DLD1 (cell line): ENCODE measurements around the gene ANKRD6.

Experiments used
- in situ Hi-C: cut with HindIII; loops from 2 replicates; pipeline ENCODE4 v1.10.0; 2017; ENCODE audit warnings: low sequenced_read_pairs

Gene ANKRD6

DNA sequence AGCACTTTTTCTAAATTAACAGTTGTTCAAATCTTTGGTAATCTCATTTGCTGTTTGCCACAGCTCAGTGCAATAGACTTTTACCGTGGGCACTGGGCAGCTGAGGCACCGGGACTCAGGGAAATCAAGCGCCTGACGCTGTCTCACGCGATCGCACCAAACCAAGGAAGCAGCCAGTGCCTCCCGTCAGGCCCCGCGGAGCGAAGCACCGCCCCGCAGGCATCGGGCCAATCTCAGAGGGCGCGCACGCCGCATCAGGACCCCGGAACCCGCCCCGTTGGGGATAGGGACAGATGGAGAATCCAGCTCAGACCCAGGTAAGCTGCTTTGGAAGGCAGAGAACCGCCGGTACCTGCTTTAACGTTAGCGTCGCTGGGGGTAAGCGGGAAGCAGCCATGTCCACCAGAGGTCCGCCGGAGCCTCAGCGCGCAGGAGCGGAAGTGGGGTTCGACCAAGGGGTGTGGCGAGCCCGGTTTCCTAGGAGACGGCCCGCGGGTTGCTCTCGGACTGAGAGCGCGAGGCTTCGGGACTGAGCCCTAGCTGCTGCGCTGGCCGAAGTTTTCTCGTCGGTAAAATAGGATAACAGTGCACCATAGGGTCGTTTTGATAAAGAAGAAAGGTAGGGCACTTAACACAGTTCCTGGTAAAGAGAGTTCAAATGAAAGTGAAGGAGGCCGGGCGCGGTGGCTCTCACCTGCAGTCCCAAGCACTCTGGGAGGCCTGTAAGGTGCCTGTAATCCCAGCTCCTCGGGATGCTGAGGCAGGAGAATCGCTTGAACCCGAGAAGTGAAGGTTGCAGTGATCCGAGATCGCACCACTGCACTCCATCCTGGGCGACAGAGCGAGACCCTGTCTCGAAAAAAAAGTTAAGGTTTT, 205.6 kb downstream of the ANKRD6 start, which contains the start of gene LYRM2:
Gene LYRM2 (minus strand): TSS at position 428 of the 876 bp plus-strand sequence. CDS start 31 bp downstream, at position 397.
- in situ Hi-C loops = no loop called here

DNA sequence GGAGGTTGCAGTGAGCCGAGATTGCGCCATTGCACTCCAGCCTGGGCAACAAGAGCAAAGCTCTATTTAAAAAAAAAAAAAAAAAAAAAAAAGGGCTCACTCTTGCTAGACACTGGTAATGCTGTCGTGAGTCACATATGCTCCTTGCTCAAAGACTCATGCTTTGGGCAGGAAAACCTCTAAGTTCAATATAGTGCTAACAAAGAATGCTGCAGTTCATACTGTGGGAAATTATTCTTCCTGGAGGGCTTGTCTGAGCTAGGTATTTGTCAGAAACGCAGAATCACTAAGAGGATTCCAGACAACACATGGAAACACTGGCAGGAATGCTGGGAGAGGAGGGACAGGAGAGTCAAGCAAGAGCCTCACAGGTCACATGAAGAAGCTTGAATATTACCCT, 207.9 kb downstream of the ANKRD6 start:
- in situ Hi-C loops = loop anchor here (10.0 kb wide), 1 partner anchor 126 kb away; no protein-coding TSS in a partner anchor

DNA sequence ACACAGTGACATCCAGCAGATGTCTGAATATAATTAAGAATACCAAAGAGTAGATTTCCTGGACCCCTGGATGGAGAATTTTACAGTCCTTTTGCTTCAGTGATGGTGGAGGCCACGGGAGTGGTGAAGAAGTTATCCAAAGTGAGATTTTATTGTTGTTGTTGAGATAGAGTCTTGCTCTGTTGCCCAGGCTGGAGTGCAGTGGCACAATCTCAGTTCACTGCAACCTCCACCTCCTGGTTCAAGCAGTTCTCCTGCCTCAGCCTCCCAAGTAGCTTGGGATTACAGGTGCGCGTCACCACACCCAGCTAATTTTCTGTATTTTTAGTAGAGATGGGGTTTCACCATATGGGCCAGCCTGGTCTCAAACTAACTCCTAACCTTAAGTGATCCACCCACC, 208.6 kb downstream of the ANKRD6 start:
- in situ Hi-C loops = loop anchor here (10.0 kb wide), 1 partner anchor 127 kb away; no protein-coding TSS in a partner anchor

DNA sequence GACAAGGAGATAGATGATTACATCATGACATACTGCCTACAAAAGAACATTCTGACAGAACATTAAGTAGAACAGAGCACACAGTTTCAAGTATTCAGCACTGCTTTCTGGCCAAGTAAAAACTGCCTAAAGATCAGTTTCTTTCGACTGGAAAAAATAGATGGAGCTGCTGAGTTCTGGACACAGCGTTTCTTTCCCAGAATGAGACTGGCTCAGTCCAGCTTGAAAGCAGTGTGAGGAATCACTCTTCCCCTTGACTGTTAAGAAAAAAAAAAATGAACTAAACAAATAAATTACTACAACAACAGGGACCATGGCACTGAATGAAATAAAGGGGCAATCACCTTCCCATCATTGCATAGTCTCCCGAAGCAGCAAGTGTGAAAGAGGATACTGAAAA, 210.0 kb downstream of the ANKRD6 start:
- in situ Hi-C loops = loop anchor here (10.0 kb wide), 1 partner anchor 128 kb away; no protein-coding TSS in a partner anchor

DNA sequence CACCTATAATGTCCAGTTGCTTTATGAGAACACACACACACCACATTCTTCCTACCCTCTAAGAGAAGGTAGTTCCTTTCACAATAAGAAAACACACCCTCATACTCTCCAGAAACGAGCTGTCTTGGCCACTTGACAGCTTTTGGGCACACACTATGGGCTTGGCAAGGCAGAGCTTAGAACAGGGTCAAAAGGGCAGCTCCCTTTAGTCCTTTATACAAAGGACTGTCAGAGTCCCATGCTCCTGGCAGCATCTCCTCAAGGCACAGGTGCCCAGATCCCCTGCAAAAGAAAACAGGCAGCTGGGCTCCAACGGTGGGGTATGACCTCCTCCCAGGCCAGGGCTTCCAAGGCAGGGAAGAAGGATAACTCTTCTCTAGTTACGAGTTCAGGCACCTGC, 210.5 kb downstream of the ANKRD6 start:
- in situ Hi-C loops = loop anchor here (10.0 kb wide), 1 partner anchor 129 kb away; no protein-coding TSS in a partner anchor

DNA sequence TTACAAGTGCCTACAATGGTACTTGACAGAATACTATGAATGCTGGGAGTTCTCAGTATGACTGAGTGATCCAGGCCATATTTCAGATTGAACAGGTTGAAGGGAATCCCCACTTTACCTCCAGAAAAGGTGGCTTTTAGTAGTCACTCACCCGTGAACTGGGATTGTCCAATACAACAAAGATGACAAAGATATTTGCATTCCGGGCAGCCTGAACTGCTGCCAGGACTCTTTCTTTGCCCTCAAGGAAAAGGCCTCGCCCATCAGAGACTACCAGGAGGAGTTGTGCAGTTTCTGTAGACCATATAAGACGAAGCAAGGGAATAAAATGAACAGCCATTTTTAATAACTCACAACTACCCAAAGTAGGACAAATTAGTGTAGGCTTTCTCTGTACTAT, 211.9 kb downstream of the ANKRD6 start:
- in situ Hi-C loops = loop anchor here (10.0 kb wide), 1 partner anchor 130 kb away; no protein-coding TSS in a partner anchor

DNA sequence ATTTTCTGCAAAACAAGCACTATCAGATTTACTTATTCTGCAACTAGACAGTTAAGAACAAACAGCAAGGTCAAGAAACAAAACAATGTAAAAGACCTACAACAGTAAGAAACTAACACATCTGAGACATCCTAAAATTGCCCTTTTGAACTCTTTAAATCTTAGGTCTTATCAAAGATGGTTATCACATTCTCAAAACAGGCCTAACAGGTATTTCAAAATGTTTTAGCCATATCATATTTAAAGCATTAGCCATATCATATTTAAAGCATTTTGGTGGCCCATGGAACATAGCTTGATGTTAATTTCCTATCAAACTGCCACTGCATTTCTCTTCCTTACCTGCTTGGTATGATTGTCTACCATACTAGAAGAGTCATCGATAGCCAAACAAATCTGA, 216.7 kb downstream of the ANKRD6 start:
- in situ Hi-C loops = loop anchor here (10.0 kb wide), 1 partner anchor 135 kb away; no protein-coding TSS in a partner anchor

DNA sequence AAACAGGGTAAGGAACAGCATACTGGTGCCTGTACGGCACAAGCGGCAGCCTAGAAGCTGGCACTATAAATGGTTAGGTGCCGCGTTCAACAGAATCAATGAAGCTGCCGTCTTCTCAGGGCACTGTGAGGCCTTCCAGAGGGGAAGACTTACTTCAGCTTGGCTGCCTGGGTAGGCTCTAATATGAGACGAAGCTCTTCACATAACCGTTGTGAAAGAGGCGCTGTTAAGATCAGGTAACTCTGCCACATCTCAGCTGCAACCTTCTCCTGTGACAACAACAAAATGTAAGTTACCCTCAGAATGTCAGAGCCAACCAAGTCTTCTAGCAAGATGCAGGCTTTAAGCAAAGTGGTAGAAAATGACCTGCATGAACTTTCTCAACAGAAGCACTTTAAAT, 217.6 kb downstream of the ANKRD6 start:
- in situ Hi-C loops = no loop called here

DNA sequence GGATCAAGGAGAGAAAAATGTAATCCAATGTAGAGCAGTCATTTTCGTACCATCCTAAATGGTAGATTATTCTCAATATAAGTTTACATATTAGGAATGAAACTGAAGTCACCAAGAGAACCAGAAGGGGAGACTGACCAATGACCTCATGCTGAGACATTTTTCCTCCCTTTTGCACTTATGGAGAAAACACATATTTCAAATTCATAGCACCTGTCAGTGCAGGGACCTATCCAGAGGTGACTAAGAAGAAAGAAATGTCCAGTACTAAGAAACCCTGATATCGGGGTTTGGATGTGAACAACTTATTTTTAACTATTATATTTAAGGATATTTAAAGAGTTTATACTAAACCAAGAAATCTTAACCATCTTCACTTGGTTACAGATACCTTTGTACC, 222.2 kb downstream of the ANKRD6 start:
- in situ Hi-C loops = no loop called here

DNA sequence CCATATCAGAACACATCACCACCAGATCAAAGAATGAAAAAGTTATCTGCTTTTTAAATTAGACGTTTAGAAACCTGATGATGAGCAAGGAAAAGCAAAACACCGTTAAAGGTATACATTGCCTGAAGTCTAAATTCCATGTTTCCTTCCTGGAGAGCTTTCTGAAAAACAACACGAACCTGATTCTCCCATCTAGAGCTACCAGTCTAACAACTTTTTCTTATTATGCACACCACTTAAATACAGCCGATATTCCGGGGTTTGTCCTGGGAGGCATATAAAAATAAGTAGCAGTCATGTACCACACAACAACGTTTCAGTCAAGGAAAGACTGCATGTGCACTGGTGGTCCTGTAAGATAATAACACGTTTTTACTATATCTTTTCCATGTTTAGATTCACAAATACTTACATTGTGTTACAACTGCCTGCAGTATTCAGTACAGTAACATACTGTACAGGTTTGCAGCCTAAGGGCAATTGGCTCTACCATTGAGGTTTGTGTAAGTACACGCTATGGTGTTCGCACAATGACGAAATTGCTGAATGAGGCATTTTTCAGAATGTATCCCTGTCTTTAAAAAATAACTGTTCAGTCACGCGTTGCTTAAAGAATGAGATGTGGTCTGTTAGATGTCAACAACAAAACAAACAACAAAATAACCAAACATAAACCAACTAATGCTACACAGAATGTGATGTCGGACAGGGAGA, 224.7 kb downstream of the ANKRD6 start:
- in situ Hi-C loops = no loop called here

DNA sequence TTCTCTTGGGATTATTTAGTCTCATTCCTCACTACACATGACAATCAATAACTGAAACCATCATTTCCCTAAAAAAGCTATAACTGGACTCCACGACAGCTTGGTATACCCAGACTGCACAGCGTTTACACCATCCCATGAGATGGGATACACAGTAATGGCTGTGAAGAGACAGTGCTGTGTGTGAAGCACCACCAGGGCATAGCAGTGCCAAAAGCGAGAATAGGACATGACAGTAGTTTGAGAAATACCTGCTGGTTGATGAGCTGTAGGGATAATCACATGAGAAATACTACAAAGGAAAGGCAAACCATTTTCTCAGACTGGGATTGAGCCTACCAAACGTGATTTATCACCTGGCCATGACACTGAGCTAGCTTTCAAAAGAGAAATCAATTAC, 228.0 kb downstream of the ANKRD6 start:
- in situ Hi-C loops = no loop called here

DNA sequence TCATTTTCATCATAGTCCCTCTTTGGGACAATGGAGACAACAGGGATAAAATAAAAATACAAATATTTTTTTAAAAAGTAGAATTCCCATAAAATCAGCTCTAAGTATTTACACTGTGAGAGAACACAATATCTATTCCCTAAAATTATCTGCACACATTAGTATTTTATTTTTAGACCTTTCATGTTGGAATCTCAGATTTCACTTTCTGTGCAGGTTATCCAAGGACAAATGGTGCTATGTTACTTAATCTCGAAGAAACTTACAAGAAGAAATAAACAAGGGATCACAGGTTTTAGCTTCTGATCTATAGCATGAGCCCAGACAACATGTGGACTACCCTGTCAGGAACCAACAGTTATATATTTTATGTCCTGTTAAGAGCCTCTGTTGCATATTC, 228.6 kb downstream of the ANKRD6 start:
- in situ Hi-C loops = no loop called here

DNA sequence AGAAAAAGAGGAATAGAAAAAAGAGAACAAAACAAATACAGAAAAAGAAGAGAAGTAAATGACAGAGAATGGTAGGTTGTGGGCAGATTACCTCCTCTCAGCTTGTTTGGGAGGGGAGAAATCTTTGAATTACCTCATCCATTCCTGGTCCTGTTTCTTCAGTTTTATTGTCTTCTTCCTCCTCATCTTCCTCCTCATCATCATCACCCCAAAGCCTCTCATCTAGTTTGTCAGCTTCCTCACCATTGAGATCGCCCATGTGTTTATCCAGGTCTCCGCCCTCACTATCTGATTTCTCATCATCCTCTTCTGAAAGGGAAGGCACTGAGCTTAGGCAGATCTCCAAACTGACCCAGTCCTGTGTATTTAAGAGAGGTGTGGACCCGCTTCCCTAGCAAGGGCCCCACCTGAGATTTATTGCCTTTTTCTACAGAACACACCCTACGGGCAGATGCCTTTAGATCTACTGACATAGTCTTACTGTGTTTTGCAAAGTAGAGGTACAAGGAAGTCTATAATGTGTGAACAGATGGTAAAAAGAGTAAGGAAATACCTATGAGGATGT, 229.8 kb downstream of the ANKRD6 start:
- in situ Hi-C loops = no loop called here

DNA sequence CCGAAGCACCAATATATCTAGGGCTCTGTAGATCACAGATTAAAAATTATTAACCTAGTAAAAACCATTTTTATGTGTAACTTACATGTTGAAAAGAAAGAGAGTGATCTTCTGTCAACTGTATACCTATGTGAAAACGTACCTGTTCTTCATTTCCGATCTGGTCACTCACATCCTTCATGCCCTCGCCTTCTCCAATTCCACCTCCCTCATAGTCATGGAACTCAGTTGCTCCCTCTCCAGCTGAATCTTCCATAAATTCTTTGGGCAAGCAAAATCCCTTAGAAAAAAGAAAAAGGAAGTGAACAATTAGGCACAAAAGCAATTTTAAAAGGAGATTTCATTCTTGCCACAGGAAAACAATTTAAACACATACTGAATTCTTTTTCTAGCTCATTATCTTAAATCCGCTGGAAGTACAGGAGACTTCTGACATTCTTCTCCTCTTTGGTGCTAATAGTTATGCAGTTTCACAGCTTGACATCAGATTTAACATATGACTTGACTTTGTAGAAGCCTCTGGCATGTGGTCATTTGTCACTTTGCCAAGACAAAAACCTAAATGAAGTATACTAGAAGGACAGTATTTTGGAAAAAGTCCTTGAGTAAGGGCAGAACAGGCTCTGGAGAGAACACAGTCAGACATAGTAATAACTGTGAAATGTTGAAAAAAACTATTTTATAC, 235.1 kb downstream of the ANKRD6 start:
- in situ Hi-C loops = no loop called here

DNA sequence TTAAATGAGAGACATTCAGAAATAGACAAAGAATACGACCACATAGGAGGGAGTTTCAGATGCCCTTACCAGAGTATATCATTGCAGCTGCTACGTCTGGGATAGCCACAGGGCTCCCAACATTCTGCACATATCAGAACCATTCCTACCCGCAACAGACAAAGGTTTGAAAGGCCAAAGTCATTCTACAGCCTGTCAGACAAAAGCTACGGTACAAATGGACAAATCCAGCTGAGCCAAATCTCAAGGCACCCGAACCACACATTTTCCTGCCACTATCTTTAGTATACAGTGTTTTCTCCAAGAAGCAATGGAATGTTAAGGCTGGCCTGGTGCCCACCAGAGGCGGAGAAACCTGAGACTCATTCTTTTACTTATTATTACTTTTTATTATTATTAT, 236.1 kb downstream of the ANKRD6 start:
- in situ Hi-C loops = no loop called here

DNA sequence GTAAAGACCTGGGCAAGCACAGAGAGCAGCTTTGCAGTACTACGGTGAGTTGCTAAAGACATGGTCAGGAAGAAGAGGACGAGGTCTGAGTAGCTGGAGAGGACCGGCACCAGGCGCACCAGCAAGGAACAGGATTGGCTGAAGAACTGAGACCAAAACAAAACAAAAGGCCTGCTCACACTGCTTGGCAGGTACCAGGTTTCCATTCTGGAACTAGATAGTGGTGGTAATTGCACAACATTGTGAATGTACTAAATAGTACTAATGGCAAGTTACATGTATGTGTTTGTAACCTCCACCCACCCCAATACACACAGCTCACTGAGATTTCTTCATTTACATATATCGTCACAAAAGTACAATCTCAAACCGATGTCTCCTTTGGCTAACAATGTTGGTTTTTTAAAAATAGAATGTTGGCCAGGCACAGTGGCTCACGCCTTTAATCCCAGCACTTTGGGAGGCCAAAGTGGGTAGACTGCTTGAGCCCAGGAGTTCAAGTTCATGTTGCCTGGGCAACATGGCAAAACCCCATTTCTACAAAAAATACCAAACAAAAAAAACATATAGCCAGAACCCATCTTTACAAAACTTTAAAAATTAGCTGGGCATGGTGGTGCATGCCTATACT, 238.1 kb downstream of the ANKRD6 start:
- in situ Hi-C loops = no loop called here

DNA sequence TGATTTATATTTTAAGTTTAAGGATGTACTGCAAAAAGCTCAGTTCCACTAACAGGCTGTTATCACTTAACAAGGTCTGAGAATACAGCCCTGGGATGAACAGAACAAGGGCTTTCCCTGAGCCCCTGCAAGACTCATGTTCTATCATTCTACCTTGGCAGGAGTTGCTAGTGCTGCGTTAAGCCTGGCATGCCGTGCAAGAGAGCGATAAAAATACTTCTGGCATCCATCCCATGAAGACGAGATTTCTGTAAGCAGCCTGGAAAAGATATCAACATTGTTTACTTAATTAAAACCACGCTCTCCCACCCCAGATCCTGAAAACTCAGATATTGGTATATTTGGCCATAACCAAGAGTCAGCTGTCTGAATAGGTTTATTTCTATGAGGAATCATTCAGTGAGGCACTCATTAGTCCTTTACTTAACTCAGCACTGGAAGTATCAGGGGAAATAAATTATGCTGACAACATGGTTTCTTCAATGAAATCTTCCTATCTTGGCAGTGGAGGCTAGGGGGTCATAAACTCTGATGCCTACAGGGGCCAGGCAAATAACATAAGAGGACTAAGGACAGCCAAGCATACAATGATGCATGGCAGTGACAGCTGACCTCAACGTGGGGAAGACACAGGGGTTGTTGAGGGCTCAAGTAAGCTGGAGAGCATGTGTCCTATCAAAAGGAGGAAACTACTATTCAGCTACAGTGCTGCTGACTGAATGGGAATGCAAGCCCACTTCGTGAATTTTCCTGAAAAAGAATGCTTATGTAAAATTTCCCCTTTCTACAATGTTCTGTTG, 243.2 kb downstream of the ANKRD6 start:
- in situ Hi-C loops = no loop called here

DNA sequence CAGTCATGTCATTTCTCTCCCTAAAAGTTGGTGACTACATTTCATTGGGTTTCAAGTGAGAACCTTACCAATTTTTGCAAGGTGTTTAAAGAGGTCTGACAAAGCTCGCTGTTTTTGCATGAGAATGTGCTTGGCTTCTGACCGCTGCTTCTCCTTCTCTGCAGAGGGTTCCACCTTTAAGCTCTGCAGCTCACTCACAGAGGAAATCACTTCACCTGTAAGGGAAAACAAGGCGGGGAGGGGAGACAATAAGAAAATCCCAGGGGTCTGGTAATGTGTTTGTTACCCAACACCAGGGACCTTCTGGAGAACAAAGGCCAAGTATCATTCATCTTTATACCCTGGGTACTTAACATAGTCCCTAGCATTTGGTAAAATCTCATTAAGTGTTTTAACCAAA, 245.6 kb downstream of the ANKRD6 start:
- in situ Hi-C loops = no loop called here
